ENCODE measurements around the gene MFAP1.
A peak's percentile ranks its signal among the peaks of the same experiment; 100 is the strongest.

Gene MFAP1

GRCh38 chr15:43793647-43794046 is 30.8 kb downstream of the MFAP1 start:
- Histone ChIP-seq H3K79me2 (ENCODE audit: low read length) (peaks cover 35% of the 10 kb centered on the region), H3K4me2 (ENCODE audit: low read length) (peak overlapping the region; percentile 88), H2AFZ (ENCODE audit: low read depth, low read length) (no peak overlapping the region), H3K9ac (ENCODE audit: low read length) (peak overlapping the region; percentile 98; the same call in 1 of the 2 replicates), H4K20me1 (ENCODE audit: insufficient read depth, low read length) (peaks cover 33% of the 10 kb centered on the region), H3K4me1 (ENCODE audit: low read length) (peaks cover 34% of the 10 kb centered on the region), H3K4me3 (ENCODE audit: low read length) (peak overlapping the region; percentile 90), H3K27me3 (ENCODE audit: low read depth, low read length) (no peaks in the 10 kb centered on the region), H3K9me3 (ENCODE audit: insufficient read depth, low read length) (no peaks in the 10 kb centered on the region; the same call in 1 of the 2 replicates), H3K27ac (ENCODE audit: low read length) (no peak overlapping the region), H3K36me3 (replicated peaks; ENCODE audit: low read depth, low read length) (peaks cover 36% of the 10 kb centered on the region)
- no peak for TF ChIP-seq EZH2phosphoT487 (IDR thresholded peaks at IDR 0.05; ENCODE audit: low read depth)
- no peak for TF ChIP-seq CTCF (IDR thresholded peaks at IDR 0.05; ENCODE audit: low read depth, low read length)

DNA sequence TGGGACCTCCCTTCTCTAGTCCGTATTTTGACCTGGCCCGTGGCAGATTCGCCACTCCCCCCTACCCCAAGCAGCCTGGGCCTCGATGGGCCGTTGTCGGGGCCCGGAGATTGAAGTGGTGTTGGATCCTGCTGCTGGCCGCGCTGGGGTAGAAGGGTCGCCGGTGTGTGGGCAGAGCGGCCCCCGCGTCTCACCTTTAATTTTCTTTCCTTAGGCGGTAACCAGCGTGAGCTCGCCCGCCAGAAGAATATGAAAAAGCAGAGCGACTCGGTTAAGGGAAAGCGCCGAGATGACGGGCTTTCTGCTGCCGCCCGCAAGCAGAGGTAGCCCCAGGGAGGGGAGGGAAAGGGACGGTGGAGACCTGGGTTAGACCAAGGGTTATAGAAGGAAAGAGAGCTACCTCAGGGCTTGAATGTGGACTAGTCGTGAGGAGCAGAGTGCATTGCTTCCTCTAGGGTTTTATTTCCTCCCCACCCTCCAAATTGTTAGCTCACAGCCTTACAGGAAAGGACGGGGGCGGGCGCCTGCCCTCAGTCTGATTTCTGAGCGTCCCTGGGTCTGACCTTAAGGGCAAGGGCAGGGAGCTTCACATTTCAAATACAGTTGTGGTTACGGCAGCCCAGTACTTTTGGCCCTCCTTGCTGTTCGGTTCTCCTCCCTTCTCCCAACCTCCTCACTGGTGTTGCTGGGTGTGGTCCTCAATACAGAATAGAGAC is 31.6 kb downstream of the MFAP1 start:
- Histone ChIP-seq H3K9ac (ENCODE audit: low read length) (peak overlapping the region; percentile 98), H3K4me1 (ENCODE audit: low read length) (peaks cover 33% of the 10 kb centered on the region), H3K27me3 (ENCODE audit: low read depth, low read length) (no peaks in the 10 kb centered on the region), H3K27ac (ENCODE audit: low read length) (peak overlapping the region; percentile 75), H4K20me1 (ENCODE audit: insufficient read depth, low read length) (peaks cover 33% of the 10 kb centered on the region), H3K9me3 (ENCODE audit: insufficient read depth, low read length) (no peaks in the 10 kb centered on the region; the same call in 1 of the 2 replicates), H3K4me3 (ENCODE audit: low read length) (peak overlapping the region; percentile 90), H3K36me3 (replicated peaks; ENCODE audit: low read depth, low read length) (peaks cover 36% of the 10 kb centered on the region), H2AFZ (ENCODE audit: low read depth, low read length) (no peak overlapping the region), H3K4me2 (ENCODE audit: low read length) (peak overlapping the region; percentile 88), H3K79me2 (ENCODE audit: low read length) (peaks cover 35% of the 10 kb centered on the region)
- no peak for TF ChIP-seq EZH2phosphoT487 (IDR thresholded peaks at IDR 0.05; ENCODE audit: low read depth)
- TF ChIP-seq CTCF (IDR thresholded peaks at IDR 0.05; ENCODE audit: low read depth, low read length) = no peak

DNA sequence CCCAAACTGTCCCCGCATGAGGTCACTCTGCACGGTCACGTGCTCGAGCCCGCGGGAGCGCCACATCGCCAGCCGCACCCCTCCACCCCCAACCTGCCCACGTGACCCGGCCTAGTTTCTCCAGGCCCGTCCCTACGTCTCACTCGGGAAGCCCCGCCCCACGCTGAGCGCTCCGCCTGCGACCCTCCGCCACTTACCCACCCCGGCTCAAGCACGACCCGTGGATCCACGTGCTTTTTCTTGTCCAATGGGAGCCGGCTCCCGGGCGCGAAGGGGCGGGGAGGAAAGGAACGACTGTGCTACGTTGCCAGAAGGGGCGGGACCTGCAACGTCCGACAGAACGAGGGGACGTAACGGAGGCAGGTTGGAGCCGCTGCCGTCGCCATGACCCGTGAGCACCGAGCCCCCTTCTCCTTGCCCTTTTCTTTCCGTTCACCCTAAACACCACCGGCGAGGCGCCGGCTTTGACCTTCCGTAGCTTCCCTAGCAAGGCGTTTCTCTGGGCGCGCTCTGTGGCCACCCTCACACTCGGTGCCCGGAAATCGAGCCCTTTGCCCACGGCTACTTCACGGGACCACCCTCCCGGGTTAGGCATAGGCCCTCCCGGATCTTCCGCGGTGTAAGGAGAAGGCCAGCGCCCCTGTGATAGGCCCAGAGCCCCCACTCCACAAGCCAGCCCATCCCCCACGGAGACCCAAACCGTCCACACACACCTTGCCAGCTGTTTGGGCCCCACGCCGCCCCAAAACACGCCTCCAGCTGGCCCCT is 32.3 kb downstream of the MFAP1 start, which contains the start of gene SERF2:
SERF2 (plus strand) TSS at position 328 of the 768 bp plus-strand sequence; CDS start at position 385, 57 bp downstream.
- Histone ChIP-seq H3K9me3 (ENCODE audit: insufficient read depth, low read length) (no peaks in the 10 kb centered on the region; the same call in 1 of the 2 replicates), H3K27me3 (ENCODE audit: low read depth, low read length) (no peaks in the 10 kb centered on the region), H3K4me3 (ENCODE audit: low read length) (peak within 1 kb of the TSS; percentile 90), H3K9ac (ENCODE audit: low read length) (peak within 1 kb of the TSS; percentile 98), H3K79me2 (ENCODE audit: low read length) (peaks cover 35% of the 10 kb centered on the region), H3K4me2 (ENCODE audit: low read length) (peak within 1 kb of the TSS; percentile 88), H3K27ac (ENCODE audit: low read length) (peak within 1 kb of the TSS; percentile 75), H3K4me1 (ENCODE audit: low read length) (peaks cover 30% of the 10 kb centered on the region), H3K36me3 (replicated peaks; ENCODE audit: low read depth, low read length) (peaks cover 36% of the 10 kb centered on the region), H2AFZ (ENCODE audit: low read depth, low read length) (peak within 1 kb of the TSS; percentile 71), H4K20me1 (ENCODE audit: insufficient read depth, low read length) (peaks cover 33% of the 10 kb centered on the region)
- no peak for TF ChIP-seq CTCF (IDR thresholded peaks at IDR 0.05; ENCODE audit: low read depth, low read length)
- no peak for TF ChIP-seq EZH2phosphoT487 (IDR thresholded peaks at IDR 0.05; ENCODE audit: low read depth)

GRCh38 chr15:43789409-43789808 is 35.1 kb downstream of the MFAP1 start:
- peak overlapping the region; percentile 33 for H3K4me3 ChIP-seq (ENCODE audit: low read length)
- peaks cover 17% of the 10 kb centered on the region for H4K20me1 ChIP-seq (ENCODE audit: insufficient read depth, low read length)
- no peaks in the 10 kb centered on the region for H3K27me3 ChIP-seq (ENCODE audit: low read depth, low read length)
- H3K4me1 ChIP-seq (ENCODE audit: low read length) = peaks cover 30% of the 10 kb centered on the region
- H3K9ac ChIP-seq (ENCODE audit: low read length) = peak overlapping the region; percentile 44
- H3K27ac ChIP-seq (ENCODE audit: low read length) = peak overlapping the region; percentile 68
- no peaks in the 10 kb centered on the region; the same call in 1 of the 2 replicates for H3K9me3 ChIP-seq (ENCODE audit: insufficient read depth, low read length)
- peak overlapping the region; percentile 67 for H3K4me2 ChIP-seq (ENCODE audit: low read length)
- peaks cover 23% of the 10 kb centered on the region for H3K79me2 ChIP-seq (ENCODE audit: low read length)
- peaks cover 15% of the 10 kb centered on the region for H3K36me3 ChIP-seq (replicated peaks; ENCODE audit: low read depth, low read length)
- TF ChIP-seq CTCF (IDR thresholded peaks at IDR 0.05; ENCODE audit: low read depth, low read length) = no peak
- TF ChIP-seq EZH2phosphoT487 (IDR thresholded peaks at IDR 0.05; ENCODE audit: low read depth) = no peak
- peak overlapping the region; percentile 88 for H2AFZ ChIP-seq (ENCODE audit: low read depth, low read length)
